Measurements from ENCODE around the gene KCTD1. TPM values are rescaled to one million over a fixed set of nuclear protein-coding genes. Genes with fewer than 3 reads are reported as not detected.

The KCTD1 gene
- total and polyA plus RNA-seq, 2 of the 8 experiments (the other 6 are each of a cell fraction or from before 2014, with no cell fraction given), result 7.7 to 14.0 TPM

DNA sequence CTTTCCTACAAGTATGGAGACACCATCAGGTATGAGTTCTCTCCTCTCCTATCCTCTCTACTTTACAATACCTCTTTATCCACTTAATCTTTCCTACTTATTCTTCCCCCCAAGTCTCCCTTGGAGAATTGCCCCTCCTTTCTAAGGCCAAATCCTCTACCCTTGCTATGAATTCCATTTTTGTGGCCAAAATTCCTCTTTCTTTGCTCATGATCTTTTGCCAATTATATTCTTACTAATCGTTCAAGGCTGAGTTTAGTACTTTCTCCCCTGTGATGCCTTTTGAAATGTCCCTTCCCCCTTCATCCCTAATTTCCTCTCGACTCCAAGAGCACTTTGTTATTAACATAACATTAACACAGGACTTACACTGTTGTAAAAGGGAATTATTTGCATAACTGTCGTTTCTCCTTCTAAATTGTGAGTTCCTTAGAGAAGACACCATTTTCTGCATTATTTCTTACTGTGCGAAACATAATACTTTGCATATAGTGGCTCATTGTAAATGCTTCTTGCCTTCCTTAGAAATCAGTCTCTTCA, 133.4 kb downstream of the KCTD1 start (continued):
- TF ChIP-seq GTF2F1 (IDR thresholded peaks at IDR 0.05; ENCODE audit: borderline replicate concordance, low read depth, low read length) (no peak), NANOG (IDR thresholded peaks at IDR 0.05; ENCODE audit: insufficient read depth, low read depth, low read length, poor library complexity, severe bottlenecking) (no peak), GABPA (IDR thresholded peaks at IDR 0.05; ENCODE audit: borderline replicate concordance, insufficient read depth, low read length) (no peak), JUN (IDR thresholded peaks at IDR 0.05; ENCODE audit: low read depth, low read length) (no peak), SP2 (IDR thresholded peaks at IDR 0.05; ENCODE audit: low read length) (no peak)

Measured in H1 (cell line).